ENCODE data around the gene MYO1B.

MYO1B gene

DNA sequence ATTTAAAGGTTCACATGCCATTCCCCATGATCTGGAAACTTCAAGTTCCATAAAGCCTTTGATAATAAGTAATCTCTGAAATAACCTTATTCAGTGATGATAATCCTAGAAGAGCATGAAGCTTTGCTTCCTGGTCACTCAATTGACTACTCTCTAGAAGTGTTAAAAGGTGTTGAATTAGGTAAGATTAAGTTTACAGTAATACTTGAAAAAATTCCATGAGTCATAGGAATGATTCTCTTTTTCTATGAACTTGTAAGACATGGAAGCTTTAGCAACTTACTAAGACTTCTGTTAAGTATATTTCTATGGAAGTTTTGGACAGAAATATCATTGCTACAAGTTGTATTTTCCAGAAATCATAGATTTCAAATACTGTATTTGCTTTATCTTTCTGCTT, 100.6 kb downstream of the MYO1B start:
- FAIRE-seq (no peak), DNase-seq (ENCODE audit: insufficient read length, low spot score) (no peak)
- TF ChIP-seq TAF1 (IDR thresholded peaks at IDR 0.05; ENCODE audit: low read depth, low read length) (no peak), SPI1 (IDR thresholded peaks at IDR 0.05; ENCODE audit: low read depth, low read length) (no peak), POLR2A (IDR thresholded peaks at IDR 0.05; ENCODE audit: low read depth, low read length) (no peak), POLR2AphosphoS5 (IDR thresholded peaks at IDR 0.05; ENCODE audit: low read depth, low read length) (no peak), PAX5 (IDR thresholded peaks at IDR 0.05; ENCODE audit: insufficient read depth, low read length, severe bottlenecking) (no peak), POU2F2 (IDR thresholded peaks at IDR 0.05; ENCODE audit: low read depth, low read length) (no peak)

DNA sequence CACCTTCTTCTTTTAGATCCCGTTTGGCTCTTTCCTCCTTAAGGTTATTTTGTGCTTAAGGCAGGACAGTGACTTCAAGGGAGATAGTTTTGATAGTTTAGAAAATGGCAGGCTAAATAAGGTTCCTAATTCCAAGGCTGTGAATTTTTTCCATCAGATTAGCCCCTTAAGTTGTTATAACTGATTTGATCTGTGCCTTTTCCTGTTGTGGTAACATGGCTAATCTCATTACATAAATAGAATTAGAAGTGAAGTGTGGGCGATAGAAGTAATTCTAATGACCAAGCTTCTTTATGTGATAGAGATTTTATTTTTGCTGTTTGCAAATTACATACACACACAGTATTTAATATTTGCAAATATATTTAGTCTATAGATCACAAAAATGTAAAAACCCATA, 102.0 kb downstream of the MYO1B start:
- no peak for FAIRE-seq
- no peak for TF ChIP-seq PAX5 (IDR thresholded peaks at IDR 0.05; ENCODE audit: insufficient read depth, low read length, severe bottlenecking)
- no peak for TF ChIP-seq TAF1 (IDR thresholded peaks at IDR 0.05; ENCODE audit: low read depth, low read length)
- TF ChIP-seq POU2F2 (IDR thresholded peaks at IDR 0.05; ENCODE audit: low read depth, low read length), result no peak
- TF ChIP-seq POLR2A (IDR thresholded peaks at IDR 0.05; ENCODE audit: low read depth, low read length), result no peak
- TF ChIP-seq POLR2AphosphoS5 (IDR thresholded peaks at IDR 0.05; ENCODE audit: low read depth, low read length), result no peak
- no peak for TF ChIP-seq SPI1 (IDR thresholded peaks at IDR 0.05; ENCODE audit: low read depth, low read length)
- DNase-seq (ENCODE audit: insufficient read length, low spot score), result no peak

DNA sequence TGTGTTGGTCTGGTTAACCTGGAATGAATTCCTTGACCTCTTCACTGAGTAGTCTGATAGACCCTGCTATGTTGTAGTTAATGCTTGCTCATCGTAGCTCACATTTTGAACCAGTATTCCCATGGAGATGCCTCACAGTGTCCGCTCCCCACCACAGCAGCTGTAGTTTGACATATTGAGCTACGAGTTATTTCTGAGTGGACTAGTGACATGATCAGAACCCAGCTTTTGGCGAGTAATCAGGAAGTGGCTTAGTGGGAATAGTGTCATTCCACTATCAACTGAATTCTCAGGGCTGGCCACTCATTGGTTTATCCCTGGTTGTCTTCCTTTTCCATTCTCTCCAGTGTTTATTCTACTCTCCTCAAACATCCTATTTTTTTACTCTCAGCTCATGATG, 102.7 kb downstream of the MYO1B start:
- no peak for TF ChIP-seq SPI1 (IDR thresholded peaks at IDR 0.05; ENCODE audit: low read depth, low read length)
- TF ChIP-seq POLR2AphosphoS5 (IDR thresholded peaks at IDR 0.05; ENCODE audit: low read depth, low read length), result no peak
- TF ChIP-seq POU2F2 (IDR thresholded peaks at IDR 0.05; ENCODE audit: low read depth, low read length), result no peak
- TF ChIP-seq POLR2A (IDR thresholded peaks at IDR 0.05; ENCODE audit: low read depth, low read length), result no peak
- no peak for TF ChIP-seq TAF1 (IDR thresholded peaks at IDR 0.05; ENCODE audit: low read depth, low read length)
- TF ChIP-seq PAX5 (IDR thresholded peaks at IDR 0.05; ENCODE audit: insufficient read depth, low read length, severe bottlenecking), result no peak
- FAIRE-seq (no peak), DNase-seq (ENCODE audit: insufficient read length, low spot score) (no peak)

DNA sequence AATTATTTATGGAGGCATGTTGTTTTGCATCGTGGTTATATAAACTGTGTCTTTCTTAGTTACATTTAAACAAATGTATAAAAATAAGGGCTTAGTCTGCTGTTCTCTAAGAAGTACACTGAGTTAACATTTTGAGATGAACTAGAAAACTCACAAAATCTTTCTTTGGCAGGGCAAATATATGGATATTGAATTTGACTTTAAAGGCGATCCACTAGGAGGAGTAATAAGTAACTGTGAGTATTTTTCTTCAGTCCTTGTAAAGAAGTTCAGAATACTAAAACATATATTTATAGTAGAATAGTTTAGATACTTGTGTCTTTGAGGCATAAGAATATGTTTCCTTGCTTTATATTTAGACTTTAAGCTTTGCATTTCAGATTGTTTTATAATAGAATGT, 104.8 kb downstream of the MYO1B start:
- FAIRE-seq, result no peak
- no peak for TF ChIP-seq POU2F2 (IDR thresholded peaks at IDR 0.05; ENCODE audit: low read depth, low read length)
- no peak for TF ChIP-seq POLR2A (IDR thresholded peaks at IDR 0.05; ENCODE audit: low read depth, low read length)
- no peak for TF ChIP-seq SPI1 (IDR thresholded peaks at IDR 0.05; ENCODE audit: low read depth, low read length)
- TF ChIP-seq TAF1 (IDR thresholded peaks at IDR 0.05; ENCODE audit: low read depth, low read length), result no peak
- no peak for TF ChIP-seq POLR2AphosphoS5 (IDR thresholded peaks at IDR 0.05; ENCODE audit: low read depth, low read length)
- no peak for TF ChIP-seq PAX5 (IDR thresholded peaks at IDR 0.05; ENCODE audit: insufficient read depth, low read length, severe bottlenecking)

DNA sequence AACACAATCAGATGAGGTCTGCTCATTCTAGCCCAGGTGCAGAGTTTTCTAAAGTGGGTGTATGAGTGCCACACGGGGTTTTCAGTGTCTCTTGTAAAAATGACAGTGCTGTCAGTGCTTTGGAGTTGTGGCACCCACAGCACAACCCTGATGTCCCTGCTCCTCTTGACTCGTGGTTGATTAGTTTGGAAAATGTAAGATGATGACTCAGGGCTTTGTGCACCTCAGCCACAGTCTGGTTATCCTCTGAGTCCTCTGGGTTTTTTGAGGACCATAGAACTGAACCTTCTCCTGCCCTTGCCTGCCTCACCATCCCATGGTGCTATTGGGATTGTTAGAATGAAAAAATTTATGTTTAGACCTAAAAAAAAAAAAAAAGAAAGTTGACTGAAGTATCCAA, 105.6 kb downstream of the MYO1B start:
- no peak for FAIRE-seq
- no peak for DNase-seq (ENCODE audit: insufficient read length, low spot score)
- TF ChIP-seq POU2F2 (IDR thresholded peaks at IDR 0.05; ENCODE audit: low read depth, low read length) (no peak), POLR2AphosphoS5 (IDR thresholded peaks at IDR 0.05; ENCODE audit: low read depth, low read length) (no peak), SPI1 (IDR thresholded peaks at IDR 0.05; ENCODE audit: low read depth, low read length) (no peak), TAF1 (IDR thresholded peaks at IDR 0.05; ENCODE audit: low read depth, low read length) (no peak), PAX5 (IDR thresholded peaks at IDR 0.05; ENCODE audit: insufficient read depth, low read length, severe bottlenecking) (no peak), POLR2A (IDR thresholded peaks at IDR 0.05; ENCODE audit: low read depth, low read length) (no peak)

More for the DNA sequence above, 104.8 kb downstream of the MYO1B start:
- DNase-seq (ENCODE audit: insufficient read length, low spot score), result no peak

DNA sequence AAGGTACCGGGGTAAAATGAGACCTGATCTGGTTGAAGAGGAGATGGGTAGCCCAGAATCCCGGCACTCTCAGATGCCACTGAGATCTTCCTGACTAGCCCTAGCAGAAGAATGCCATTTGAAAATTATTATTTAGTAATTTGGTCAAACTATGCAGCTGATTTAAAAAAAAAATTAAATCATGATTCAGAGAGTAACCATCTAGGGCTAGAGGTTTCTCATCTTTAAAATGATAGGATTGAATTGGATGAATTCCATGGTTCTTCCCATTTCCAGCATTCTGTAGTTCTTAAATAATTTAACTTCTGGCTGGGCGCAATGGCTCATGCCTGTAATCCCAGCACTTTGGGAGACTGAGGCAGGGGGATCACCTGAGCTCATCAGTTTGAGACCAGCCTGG, 106.1 kb downstream of the MYO1B start:
- DNase-seq (ENCODE audit: insufficient read length, low spot score) (no peak), FAIRE-seq (no peak)
- TF ChIP-seq POLR2AphosphoS5 (IDR thresholded peaks at IDR 0.05; ENCODE audit: low read depth, low read length) (no peak), SPI1 (IDR thresholded peaks at IDR 0.05; ENCODE audit: low read depth, low read length) (no peak), POU2F2 (IDR thresholded peaks at IDR 0.05; ENCODE audit: low read depth, low read length) (no peak), TAF1 (IDR thresholded peaks at IDR 0.05; ENCODE audit: low read depth, low read length) (no peak), PAX5 (IDR thresholded peaks at IDR 0.05; ENCODE audit: insufficient read depth, low read length, severe bottlenecking) (no peak), POLR2A (IDR thresholded peaks at IDR 0.05; ENCODE audit: low read depth, low read length) (no peak)

DNA sequence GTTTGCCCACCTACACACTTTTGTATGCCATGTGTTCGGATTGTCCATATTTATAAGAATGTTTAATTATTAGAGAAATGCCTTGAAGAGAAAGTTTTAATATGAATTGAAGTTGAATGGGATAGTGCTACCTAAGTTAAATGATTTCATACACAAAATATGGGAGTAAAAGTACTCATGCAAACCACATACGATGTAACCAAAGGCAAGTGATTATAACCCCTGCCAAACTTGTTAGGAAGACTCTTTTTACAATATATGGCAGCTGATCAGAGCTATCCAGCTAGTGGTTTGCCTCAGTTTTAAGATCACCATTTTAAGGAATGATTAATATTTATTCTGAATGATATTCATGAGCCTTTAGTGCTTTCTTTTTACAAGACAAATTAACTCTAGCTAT, 106.7 kb downstream of the MYO1B start:
- TF ChIP-seq TAF1 (IDR thresholded peaks at IDR 0.05; ENCODE audit: low read depth, low read length), result no peak
- TF ChIP-seq PAX5 (IDR thresholded peaks at IDR 0.05; ENCODE audit: insufficient read depth, low read length, severe bottlenecking), result no peak
- no peak for TF ChIP-seq POLR2A (IDR thresholded peaks at IDR 0.05; ENCODE audit: low read depth, low read length)
- no peak for TF ChIP-seq POLR2AphosphoS5 (IDR thresholded peaks at IDR 0.05; ENCODE audit: low read depth, low read length)
- no peak for TF ChIP-seq POU2F2 (IDR thresholded peaks at IDR 0.05; ENCODE audit: low read depth, low read length)
- TF ChIP-seq SPI1 (IDR thresholded peaks at IDR 0.05; ENCODE audit: low read depth, low read length), result no peak
- FAIRE-seq (no peak), DNase-seq (ENCODE audit: insufficient read length, low spot score) (no peak)

DNA sequence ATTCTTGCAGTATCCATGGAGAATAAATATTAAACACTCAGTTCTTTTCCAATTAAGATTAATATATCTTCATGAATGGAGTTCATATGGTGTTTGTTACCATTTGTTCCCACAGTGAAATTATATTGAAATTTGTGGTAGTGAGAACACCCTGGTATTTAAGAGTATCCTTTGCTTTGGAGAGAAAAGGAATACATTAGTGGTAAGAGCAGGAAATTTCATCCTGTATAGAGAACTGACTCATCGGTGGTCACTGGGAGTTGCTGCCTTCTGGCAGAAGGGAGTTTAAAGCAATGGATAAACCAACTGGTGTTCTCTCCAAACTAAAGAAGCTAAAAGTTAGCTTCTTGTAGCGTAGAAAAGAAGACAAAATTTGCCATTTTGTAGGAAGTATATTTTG, 107.3 kb downstream of the MYO1B start:
- no peak for DNase-seq (ENCODE audit: insufficient read length, low spot score)
- TF ChIP-seq TAF1 (IDR thresholded peaks at IDR 0.05; ENCODE audit: low read depth, low read length) (no peak), PAX5 (IDR thresholded peaks at IDR 0.05; ENCODE audit: insufficient read depth, low read length, severe bottlenecking) (no peak), POU2F2 (IDR thresholded peaks at IDR 0.05; ENCODE audit: low read depth, low read length) (no peak), POLR2A (IDR thresholded peaks at IDR 0.05; ENCODE audit: low read depth, low read length) (no peak), SPI1 (IDR thresholded peaks at IDR 0.05; ENCODE audit: low read depth, low read length) (no peak), POLR2AphosphoS5 (IDR thresholded peaks at IDR 0.05; ENCODE audit: low read depth, low read length) (no peak)
- no peak for FAIRE-seq

DNA sequence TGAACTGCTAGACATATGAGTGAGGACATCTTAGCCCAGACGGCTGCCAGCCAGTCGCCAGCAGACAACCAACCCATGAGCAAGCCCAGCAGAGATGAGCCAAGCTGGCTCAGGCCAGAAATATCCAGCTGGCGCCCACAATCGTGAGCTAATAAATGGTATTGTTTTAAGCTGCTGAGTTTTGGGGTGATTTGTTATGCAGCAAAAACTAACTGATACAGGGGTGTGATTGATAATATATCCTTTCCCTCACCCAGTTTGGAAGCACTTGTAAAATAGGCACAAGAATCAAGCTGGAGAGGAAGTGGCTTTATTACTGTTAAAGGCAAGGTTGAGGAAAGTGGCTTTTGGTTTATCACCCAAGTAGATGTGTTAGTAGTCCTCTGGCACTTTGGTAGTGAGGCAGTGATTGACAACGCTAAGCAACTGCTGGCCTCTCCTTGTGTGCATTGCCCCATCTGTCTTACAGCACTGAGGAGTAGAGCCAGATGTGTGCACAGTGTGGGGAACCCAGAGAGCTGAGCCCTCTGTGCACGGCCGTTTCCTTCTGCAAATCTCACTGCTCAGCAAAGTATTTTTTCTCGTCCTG, 110.1 kb downstream of the MYO1B start:
- TF ChIP-seq SPI1 (IDR thresholded peaks at IDR 0.05; ENCODE audit: low read depth, low read length), result no peak
- no peak for DNase-seq (ENCODE audit: insufficient read length, low spot score)
- no peak for FAIRE-seq

DNA sequence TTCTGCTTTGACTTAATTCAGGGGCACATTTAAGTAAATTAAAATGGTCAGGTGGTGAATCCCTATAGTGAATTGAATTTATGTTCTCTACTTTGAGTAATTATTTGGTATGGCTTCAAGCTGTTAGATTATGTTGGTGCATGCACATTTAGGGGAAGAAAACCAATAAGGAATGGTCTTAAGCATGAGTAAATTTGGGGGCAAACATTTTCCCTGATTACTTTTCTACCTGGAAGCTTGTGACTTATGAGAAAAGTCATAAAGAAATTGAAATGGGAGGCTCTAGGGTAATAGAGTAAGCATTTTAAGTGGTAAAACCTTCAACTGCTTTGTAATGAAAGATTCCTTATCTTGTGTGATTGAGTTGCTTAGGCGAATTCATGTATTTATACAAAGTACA, 112.5 kb downstream of the MYO1B start:
- no peak for FAIRE-seq
- TF ChIP-seq SPI1 (IDR thresholded peaks at IDR 0.05; ENCODE audit: low read depth, low read length) (no peak), PAX5 (IDR thresholded peaks at IDR 0.05; ENCODE audit: insufficient read depth, low read length, severe bottlenecking) (no peak), POLR2A (IDR thresholded peaks at IDR 0.05; ENCODE audit: low read depth, low read length) (no peak), TAF1 (IDR thresholded peaks at IDR 0.05; ENCODE audit: low read depth, low read length) (no peak), POU2F2 (IDR thresholded peaks at IDR 0.05; ENCODE audit: low read depth, low read length) (no peak), POLR2AphosphoS5 (IDR thresholded peaks at IDR 0.05; ENCODE audit: low read depth, low read length) (no peak)
- DNase-seq (ENCODE audit: insufficient read length, low spot score), result no peak
